GM19324 (cell line): ENCODE measurements around the gene SMIM21.

Source experiments
- ATAC-seq: cut with Tn5 transposase; IDR thresholded peaks from one replicate; pipeline ENCODE4 v1.9.1; 2021; ENCODE audit warnings: mild to moderate bottlenecking, moderate library complexity; ENCODE audit not compliant: unreplicated experiment, low FRiP score

SMIM21 gene

GRCh38 chr18:75378376-75379315 is 48.9 kb downstream of the SMIM21 start:
- ATAC-seq, result no peak

- no peak for ATAC-seq
Observed at GRCh38 chr18:75377926-75378325, 49.6 kb downstream of the SMIM21 start.

GRCh38 chr18:75377258-75377657 is 50.2 kb downstream of the SMIM21 start:
- no peak for ATAC-seq

GRCh38 chr18:75376004-75376403 is 51.5 kb downstream of the SMIM21 start:
- no peak for ATAC-seq

- ATAC-seq, result no peak
Observed at GRCh38 chr18:75375341-75375740, 52.2 kb downstream of the SMIM21 start.

GRCh38 chr18:75374466-75374865 is 53.0 kb downstream of the SMIM21 start:
- ATAC-seq, result no peak

- ATAC-seq, result no peak
Observed at GRCh38 chr18:75369026-75369721, 58.3 kb downstream of the SMIM21 start.

GRCh38 chr18:75365837-75366236 is 61.7 kb downstream of the SMIM21 start:
- no peak for ATAC-seq

- ATAC-seq, result no peak
Observed at GRCh38 chr18:75365254-75365629, 62.3 kb downstream of the SMIM21 start.

GRCh38 chr18:75364512-75365253 is 62.8 kb downstream of the SMIM21 start:
- ATAC-seq, result no peak

- ATAC-seq, result no peak
Observed at GRCh38 chr18:75363446-75364225, 63.9 kb downstream of the SMIM21 start.

GRCh38 chr18:75362435-75362834 is 65.1 kb downstream of the SMIM21 start:
- no peak for ATAC-seq

GRCh38 chr18:75360941-75361340 is 66.6 kb downstream of the SMIM21 start:
- no peak for ATAC-seq

GRCh38 chr18:75360215-75360614 is 67.3 kb downstream of the SMIM21 start:
- ATAC-seq, result no peak
